Raji (cell line): ENCODE measurements around the gene ADRB1.

Experiments
- POLR2A ChIP-seq: IDR thresholded peaks from 2 replicates; pipeline ENCODE4 v1.6.1; 2011; ENCODE audit warnings: low read depth, low read length, control low read depth; ENCODE audit not compliant: insufficient read depth

The ADRB1 gene

GRCh38 chr10:114064151-114065048 lies 20.7 kb downstream of the ADRB1 start:
- no peak for TF ChIP-seq POLR2A

DNA sequence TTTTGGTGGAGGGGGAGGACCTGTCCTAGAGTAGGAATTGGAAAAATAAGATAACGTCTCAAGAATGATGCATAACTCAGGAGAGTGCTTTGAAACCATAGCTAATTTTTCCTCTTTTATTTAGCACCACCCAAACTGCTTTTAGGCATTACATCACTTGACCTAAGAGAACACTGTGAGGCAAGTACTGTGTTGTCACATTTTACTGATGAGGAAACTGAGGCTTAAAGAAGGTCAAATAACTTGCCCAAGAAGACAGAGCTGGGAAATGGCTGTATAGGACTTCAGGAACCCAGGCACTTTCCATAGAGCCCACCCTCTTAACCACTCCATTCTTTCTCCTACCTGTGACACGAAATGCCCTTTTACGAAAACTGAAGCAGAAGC lies 21.4 kb downstream of the ADRB1 start:
- TF ChIP-seq POLR2A: no peak

DNA sequence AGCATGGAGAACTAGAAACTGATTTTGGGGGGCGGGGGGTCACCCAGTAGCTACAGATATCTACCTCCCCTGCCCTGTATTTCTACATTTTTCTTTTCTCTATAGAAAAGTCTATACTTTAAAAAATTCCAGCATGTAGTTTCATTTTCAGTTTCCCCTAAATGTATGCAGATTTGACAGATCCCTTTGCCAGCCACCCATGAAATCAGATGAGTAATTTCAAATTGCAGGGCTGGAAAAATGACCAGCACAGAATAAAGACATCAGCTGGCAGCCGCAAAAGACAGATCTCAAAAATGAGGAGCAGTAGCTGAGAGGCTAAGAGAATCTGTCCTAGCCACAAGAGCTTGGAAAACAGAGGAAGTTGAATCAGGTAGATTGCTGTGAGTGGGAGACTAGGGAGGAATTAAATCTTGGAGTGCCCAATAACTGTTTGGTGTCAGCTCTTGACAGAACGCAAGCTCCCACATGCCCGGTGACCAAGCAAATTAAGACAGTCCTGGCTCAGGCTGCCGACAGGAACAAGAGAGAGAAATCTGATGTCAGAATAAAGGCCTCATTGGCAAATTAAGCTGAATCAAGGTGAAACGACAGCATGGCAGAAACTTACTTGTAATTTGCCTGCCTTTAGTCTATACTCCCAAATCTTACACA lies 24.5 kb downstream of the ADRB1 start:
- no peak for TF ChIP-seq POLR2A

DNA sequence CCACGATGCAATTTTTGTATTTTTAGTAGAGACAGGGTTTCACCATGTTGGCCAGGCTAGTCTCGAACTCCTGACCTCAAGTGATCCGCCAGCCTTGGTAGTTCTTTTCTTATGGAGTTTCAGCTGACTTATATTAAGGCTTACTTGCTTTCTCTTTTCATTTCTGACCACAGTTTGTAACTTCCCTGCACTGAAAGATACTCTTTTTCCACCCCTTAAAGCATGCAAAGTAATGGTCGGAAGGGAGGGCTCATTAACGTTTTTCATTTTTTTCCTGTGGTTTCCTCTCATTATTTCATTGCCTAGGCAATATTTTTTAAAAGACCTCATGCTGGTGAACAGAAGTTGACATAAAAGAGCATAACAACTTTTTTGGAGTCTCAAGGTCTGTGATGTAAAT lies 27.0 kb downstream of the ADRB1 start:
- no peak for TF ChIP-seq POLR2A

GRCh38 chr10:114071178-114071577 lies 27.5 kb downstream of the ADRB1 start:
- TF ChIP-seq POLR2A: no peak

GRCh38 chr10:114073395-114074186 lies 29.9 kb downstream of the ADRB1 start:
- no peak for TF ChIP-seq POLR2A

DNA sequence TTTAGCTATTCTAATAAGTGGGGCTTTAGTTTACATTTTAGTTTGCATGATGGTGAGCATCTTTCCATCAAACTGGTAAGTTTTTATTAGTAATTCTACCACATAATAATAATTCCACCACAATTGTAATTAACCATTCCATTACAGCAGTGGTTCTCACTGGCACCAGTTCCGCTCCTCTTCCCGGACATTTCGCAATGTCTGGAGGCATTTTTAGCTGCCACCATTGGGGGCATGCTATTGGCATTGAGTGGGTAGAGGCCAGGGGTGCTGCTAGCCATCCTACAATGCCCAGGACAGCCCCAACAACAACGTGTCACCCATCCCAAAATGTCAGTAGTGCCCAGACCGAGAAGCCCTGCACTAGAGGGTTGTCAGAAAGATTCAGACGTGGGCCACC lies 31.4 kb downstream of the ADRB1 start:
- no peak for TF ChIP-seq POLR2A

GRCh38 chr10:114077347-114077746 lies 33.7 kb downstream of the ADRB1 start:
- TF ChIP-seq POLR2A: no peak

- TF ChIP-seq POLR2A: no peak
These were observed 34.2 kb downstream of the ADRB1 start for GRCh38 chr10:114077815-114078219.

DNA sequence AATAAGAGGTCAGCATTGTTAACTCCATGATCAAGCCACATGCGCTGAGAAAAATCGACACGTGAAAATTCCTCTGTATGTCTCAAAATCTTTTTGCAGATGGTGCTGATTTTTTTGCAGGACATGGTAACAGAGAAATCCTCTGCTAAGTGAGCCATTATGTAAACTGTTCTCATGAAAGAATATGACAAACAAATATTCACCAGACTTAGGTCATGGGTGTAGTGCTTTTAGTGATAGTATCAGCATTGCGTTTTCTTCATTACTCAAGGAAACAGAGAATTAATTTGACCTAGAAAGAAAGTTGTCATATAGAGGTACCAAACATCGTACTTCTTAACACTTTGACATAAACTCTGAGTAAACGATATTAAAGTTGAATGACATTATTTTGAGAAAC lies 34.7 kb downstream of the ADRB1 start:
- no peak for TF ChIP-seq POLR2A

- TF ChIP-seq POLR2A: no peak
These were observed 35.8 kb downstream of the ADRB1 start for GRCh38 chr10:114079421-114079820.

DNA sequence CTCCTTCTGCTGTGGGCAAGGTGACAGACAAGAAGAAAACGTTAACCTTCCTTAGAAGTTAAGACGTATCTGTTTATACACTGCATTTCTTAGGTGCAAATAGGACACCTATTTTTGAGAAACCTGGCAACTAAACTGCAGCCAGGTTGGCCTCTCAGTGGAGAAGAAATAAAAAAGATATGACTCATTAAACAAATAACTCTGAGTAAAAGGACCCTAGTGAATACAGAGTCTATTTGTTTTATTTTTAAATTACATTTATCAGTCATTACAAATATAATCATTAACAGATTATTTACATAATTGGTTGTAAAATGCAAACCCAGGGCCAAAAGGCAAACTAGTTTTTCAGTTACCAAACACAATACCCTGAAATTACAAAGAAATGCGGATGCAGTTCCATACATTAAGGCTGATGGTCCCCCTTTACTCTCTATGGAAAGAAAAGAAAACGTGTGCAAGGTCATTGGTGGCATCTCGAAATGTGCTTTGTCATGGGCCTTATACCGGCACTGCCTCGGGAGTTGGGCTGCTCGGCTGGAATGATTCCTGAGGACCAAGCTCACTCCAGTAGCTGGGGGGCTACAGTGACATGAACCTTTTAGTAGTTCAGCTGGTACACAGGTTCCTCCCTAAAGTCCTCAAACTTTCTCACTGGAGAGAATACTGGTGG lies 38.4 kb downstream of the ADRB1 start:
- no peak for TF ChIP-seq POLR2A

DNA sequence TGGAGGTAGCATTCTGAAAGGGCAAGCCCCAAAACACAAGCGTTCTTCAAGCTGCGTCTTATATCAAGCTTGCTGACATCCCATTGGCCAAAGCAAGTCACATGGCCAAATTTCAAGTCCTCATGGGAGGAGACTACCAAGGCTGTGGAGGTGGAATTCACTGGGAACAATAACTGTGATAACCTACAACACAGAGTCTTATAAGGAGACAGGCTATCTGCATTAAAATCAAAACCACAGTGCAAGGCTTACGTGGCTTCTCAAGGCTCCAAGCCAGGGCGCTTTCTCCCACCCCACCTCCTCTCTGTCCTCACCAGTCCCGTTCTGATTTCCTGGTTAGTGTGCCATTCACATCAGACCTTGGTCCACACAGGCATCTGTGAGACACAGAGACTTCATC lies 39.4 kb downstream of the ADRB1 start:
- TF ChIP-seq POLR2A: no peak

- TF ChIP-seq POLR2A: no peak
These were observed 40.5 kb downstream of the ADRB1 start for GRCh38 chr10:114084215-114084614.

- no peak for TF ChIP-seq POLR2A
These were observed 43.6 kb downstream of the ADRB1 start for GRCh38 chr10:114087255-114087654.

DNA sequence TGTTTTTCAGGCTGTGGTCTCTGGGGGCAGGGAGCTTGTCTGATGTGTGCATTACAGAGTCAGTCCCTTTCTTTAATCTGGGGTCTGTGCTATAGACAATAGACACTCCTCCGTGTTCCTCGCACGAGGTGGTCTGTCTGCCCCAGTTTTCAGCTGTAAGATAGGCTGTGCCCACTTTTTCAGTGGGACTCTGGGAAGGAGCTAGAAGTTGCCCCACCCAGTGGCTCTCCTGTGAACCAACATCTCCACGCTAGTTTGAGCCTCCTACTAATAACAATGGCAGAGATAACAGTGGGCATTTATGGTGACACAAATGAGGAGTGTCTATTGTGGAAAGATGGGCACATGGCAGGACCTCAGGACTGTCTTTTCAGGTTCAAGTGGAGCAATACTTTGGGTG lies 44.0 kb downstream of the ADRB1 start:
- no peak for TF ChIP-seq POLR2A

- no peak for TF ChIP-seq POLR2A
These were observed 51.1 kb downstream of the ADRB1 start for GRCh38 chr10:114094795-114095194.
